Epithelial cell of prostate (primary cell): ENCODE measurements around the gene ORC2.
A peak's percentile ranks its signal among the peaks of the same experiment; 100 is the strongest.
"Not testable (repeated sequence)": the region's sequence is repeated elsewhere in the genome, so short reads cannot be mapped to it uniquely, and the experiment has no call there.

Source experiments
- DNase-seq: peaks from one replicate; pipeline ENCODE4 v3.0.0-alpha.2; 2011; ENCODE audit warnings: low read depth, low spot score
- H3K27ac ChIP-seq: fragments of 450-650 bp; 2 replicates; pipeline ENCODE4 v1.5.1; 2017; ENCODE audit warnings: mild to moderate bottlenecking

The ORC2 gene

GRCh38 chr2:200963124-200963917 lies at the start of gene ORC2:
ORC2 (minus strand) TSS chr2:200963660; CDS start chr2:200958123, 5,537 bp downstream.
- peak; percentile 73 for DNase-seq

DNA sequence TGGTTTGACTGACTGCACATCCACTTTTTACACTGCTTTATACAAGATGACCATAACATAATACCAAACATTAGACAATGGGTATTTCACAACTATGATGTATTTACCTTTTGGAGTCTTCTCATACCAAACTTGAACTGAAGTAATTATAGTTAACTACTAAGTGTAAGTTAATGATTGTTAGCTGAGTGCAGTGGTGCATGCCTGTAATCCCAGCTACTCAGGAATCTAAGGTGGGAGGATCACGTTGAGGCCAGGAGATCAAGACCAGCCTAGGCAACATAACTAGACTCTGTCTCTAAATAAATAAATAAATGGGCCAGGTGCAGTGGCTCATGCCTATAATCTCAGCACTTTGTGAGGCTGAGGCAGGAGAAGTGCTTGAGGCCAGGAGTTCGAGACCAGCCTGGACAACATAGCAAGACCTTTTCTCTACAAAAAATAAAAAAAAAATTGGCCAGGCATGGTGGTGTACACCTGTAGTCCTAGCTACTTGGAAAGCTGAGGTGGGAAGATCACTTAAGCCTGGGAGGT lies 44.9 kb upstream of the ORC2 start:
- no peak for DNase-seq

More at GRCh38 chr2:200963124-200963917, at the start of gene ORC2:
- H3K27ac ChIP-seq, result peak within 1 kb of the TSS; percentile 79

DNA sequence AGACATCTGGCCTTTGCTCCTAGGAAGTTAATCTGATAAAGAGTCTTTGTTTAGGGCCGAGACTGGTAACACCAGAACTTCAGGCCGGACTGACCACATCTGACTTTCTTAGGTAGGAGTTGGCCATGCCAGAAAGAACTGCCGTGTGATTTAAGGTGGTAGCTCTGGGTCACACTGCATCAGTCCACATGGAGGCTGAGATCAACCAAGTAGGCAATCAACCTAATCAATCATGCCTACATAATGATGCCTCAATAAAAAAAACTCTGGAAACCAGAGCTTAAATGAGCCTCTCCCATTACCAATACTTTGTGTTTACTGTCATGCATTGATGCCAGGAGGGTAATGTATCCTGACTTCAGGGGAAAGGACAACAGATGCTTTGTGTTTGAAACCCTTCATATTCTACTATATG lies 44.1 kb upstream of the ORC2 start:
- DNase-seq, result no peak
- no peak overlapping the region for H3K27ac ChIP-seq

More for the DNA sequence above, 44.9 kb upstream of the ORC2 start:
- H3K27ac ChIP-seq, result no peak overlapping the region

- no peak overlapping the region for H3K27ac ChIP-seq
- DNase-seq, result no peak
Measured at GRCh38 chr2:201006704-201007103, 43.2 kb upstream of the ORC2 start.

- no peak overlapping the region for H3K27ac ChIP-seq
- DNase-seq, result no peak
Measured at GRCh38 chr2:201004370-201004769, 40.9 kb upstream of the ORC2 start.

DNA sequence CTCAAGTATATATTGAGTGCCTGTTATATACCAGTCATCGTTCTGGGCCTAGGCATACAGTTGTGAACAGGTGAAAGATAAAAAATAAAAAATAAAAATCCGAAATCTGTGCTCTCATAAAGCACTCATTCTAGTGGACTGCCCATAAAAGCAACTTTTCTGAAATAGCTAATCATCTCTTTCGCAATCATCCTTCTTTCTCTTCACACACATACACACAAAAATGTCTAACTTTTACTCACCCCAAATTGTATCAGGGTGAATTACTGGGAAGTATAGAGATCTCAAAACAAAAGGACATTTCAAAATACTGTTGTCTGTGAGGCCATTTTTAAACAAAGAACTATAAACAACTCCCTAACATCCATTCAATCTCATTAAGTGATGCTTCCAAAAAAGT lies 29.6 kb upstream of the ORC2 start:
- H3K27ac ChIP-seq, result no peak overlapping the region

GRCh38 chr2:200987137-200987536 lies 23.7 kb upstream of the ORC2 start:
- no peak overlapping the region for H3K27ac ChIP-seq
- no peak for DNase-seq

More for the DNA sequence above, 29.6 kb upstream of the ORC2 start:
- no peak for DNase-seq

DNA sequence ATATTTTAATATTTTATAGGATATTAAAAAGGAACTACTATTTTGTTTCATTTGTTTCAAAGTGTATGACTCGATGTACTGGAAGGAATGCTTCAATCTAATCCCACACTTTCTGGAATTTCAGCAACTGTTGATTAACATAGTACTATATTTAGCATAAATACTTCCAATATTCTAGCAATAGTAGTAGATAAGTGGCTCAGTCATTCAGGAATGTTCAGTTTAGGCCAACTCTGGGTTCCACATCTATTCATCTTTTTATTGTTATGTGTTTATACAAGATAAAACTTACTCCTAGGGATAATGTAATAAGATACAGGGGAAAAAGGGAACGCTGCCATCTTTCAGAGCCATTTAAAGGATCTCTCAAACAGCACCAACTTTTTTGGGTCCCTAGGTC lies 22.3 kb upstream of the ORC2 start:
- no peak overlapping the region for H3K27ac ChIP-seq

DNA sequence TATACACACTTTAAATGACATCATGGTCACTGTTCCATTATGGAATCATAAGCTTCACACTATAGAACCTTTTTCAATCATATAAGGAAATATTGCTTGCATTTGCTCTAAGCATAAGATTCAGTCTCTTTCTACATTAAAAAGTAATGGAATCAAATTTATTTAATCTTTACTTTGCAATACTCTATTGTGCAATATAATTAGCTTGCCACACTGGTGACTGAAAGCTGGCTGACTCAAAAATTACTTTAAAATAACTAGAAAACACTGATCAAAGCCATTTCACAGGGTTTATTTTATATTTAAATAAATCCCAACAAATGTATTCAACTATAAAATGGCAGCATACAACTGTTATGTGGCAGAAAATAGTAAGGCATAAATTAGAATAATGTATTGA lies 13.2 kb upstream of the ORC2 start:
- no peak for DNase-seq
- no peak overlapping the region for H3K27ac ChIP-seq

More for the DNA sequence above, 22.3 kb upstream of the ORC2 start:
- DNase-seq, result no peak

DNA sequence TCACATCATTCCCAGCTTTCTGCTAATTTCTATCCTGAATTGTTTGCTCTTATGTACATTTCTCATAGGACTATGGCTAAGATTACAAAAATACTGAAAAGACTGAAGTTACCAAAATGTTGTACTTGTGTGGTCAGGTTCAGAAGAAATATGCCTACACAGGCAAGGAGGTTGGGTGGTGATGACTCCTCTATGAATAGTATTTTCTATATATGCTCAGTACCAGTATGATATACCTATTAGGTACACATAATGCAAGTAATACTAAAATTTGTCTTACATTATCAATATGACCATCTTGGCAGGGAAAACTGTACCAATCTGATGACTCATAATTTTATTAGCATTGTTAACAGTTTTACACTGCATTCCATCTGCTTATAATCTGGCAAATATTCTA lies 12.2 kb upstream of the ORC2 start:
- no peak for DNase-seq
- no peak overlapping the region for H3K27ac ChIP-seq

- DNase-seq, H3K27ac ChIP-seq: not testable (repeated sequence)
Measured at GRCh38 chr2:200970057-200970456, 6.6 kb upstream of the ORC2 start.

GRCh38 chr2:200968735-200969134 lies 5.3 kb upstream of the ORC2 start:
- no peak for DNase-seq
- H3K27ac ChIP-seq, result peak overlapping the region; percentile 22

- no peak for DNase-seq
- H3K27ac ChIP-seq, result peak overlapping the region; percentile 22
Measured at GRCh38 chr2:200968162-200968561, 4.7 kb upstream of the ORC2 start.

- H3K27ac ChIP-seq, result no peak overlapping the region
- DNase-seq, result peak; percentile 48
Measured at GRCh38 chr2:200966770-200967169, 3.3 kb upstream of the ORC2 start.

GRCh38 chr2:200964498-200964897 lies 1.0 kb upstream of the ORC2 start:
- DNase-seq, result no peak
- H3K27ac ChIP-seq, result peak overlapping the region; percentile 79

GRCh38 chr2:200963918-200964252 lies 425 bp upstream of the ORC2 start:
- H3K27ac ChIP-seq, result peak overlapping the region; percentile 79
- not testable (repeated sequence) for DNase-seq

GRCh38 chr2:200962811-200963123 lies 693 bp downstream of the ORC2 start:
- peak overlapping the region; percentile 79 for H3K27ac ChIP-seq
- DNase-seq, result no peak

DNA sequence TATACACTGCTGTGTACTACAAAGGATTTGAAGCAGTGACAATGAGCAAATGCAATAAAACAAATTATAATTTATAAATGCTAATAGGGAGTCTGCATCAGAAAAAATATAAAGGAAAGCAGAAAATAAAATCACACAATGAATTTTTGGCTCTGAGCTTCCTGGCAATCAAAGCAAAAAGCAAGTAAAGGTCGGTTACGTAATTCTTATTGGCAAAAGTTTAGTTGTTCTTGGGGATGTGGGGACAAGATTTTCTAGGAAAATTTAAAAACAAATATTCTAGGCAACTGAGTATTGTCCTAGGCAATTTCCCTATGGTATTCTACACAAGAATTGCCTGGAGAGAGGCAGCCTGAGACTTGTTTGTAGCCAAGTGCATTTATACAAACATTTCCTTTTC lies 1.8 kb downstream of the ORC2 start:
- DNase-seq, result no peak
- H3K27ac ChIP-seq, result no peak overlapping the region

GRCh38 chr2:200950378-200950777 lies 13.1 kb downstream of the ORC2 start:
- no peak overlapping the region for H3K27ac ChIP-seq
- DNase-seq, result no peak

- DNase-seq, result no peak
- H3K27ac ChIP-seq, result peak overlapping the region; percentile 72
Measured at GRCh38 chr2:200945395-200945729, 18.1 kb downstream of the ORC2 start.

GRCh38 chr2:200944467-200945394 lies 18.7 kb downstream of the ORC2 start:
- peak; percentile 66 for DNase-seq

More at GRCh38 chr2:200944467-200945394, 18.7 kb downstream of the ORC2 start:
- peak overlapping the region; percentile 72 for H3K27ac ChIP-seq
